Small intestine (tissue), 7 donors: Measurements from ENCODE around the gene KLK1. TPM values are rescaled to one million over a fixed set of nuclear protein-coding genes. Genes with fewer than 3 reads are reported as not detected.

ENCODE experiments used
- DNase-seq, 2 donors: peaks; one replicate each; pipeline versions ENCODE4 v3.0.0 to v3.0.0-alpha.2; 2013
- FAIRE-seq: peaks from 2 replicates; lab custom pipeline; 2012; peaks lifted over from hg19 to GRCh38; lab: Jason Lieb, UNC
- H3K27ac ChIP-seq, 3 donors: one replicate each; pipeline ENCODE4 v1.5.1; 2013; ENCODE audit warnings: low read length in 2 of 3, mild to moderate bottlenecking in 2 of 3, control low read depth in 1 of 3, inconsistent platforms in 1 of 3, low read depth in 1 of 3, moderate library complexity in 1 of 3
- H3K27me3 ChIP-seq, 3 donors: one replicate each; pipeline ENCODE4 v1.6.1; 2013; ENCODE audit warnings: low read length in 3 of 3, inconsistent platforms in 1 of 3; ENCODE audit not compliant: control insufficient read depth in 3 of 3, insufficient read depth in 3 of 3
- H3K36me3 ChIP-seq, 3 donors: one replicate each; pipeline ENCODE4 v1.6.1; 2013; ENCODE audit warnings: low read length in 3 of 3, inconsistent platforms in 1 of 3, low read depth in 1 of 3, mild to moderate bottlenecking in 1 of 3, moderate library complexity in 1 of 3; ENCODE audit not compliant: control insufficient read depth in 3 of 3, insufficient read depth in 2 of 3
- H3K4me1 ChIP-seq, 3 donors: one replicate each; pipeline ENCODE4 v1.6.1; 2013; ENCODE audit warnings: low read length in 2 of 3, inconsistent platforms in 1 of 3, low read depth in 1 of 3, mild to moderate bottlenecking in 1 of 3, moderate library complexity in 1 of 3; ENCODE audit not compliant: control insufficient read depth in 3 of 3, insufficient read depth in 2 of 3
- H3K4me3 ChIP-seq, 3 donors: one replicate each; pipeline ENCODE4 v1.5.1; 2013; ENCODE audit warnings: low read length in 3 of 3, control low read depth in 1 of 3, inconsistent platforms in 1 of 3, low read depth in 1 of 3, mild to moderate bottlenecking in 1 of 3, moderate library complexity in 1 of 3
- H3K9me3 ChIP-seq, 2 donors: one replicate each; pipeline ENCODE4 v1.6.1; 2013; ENCODE audit warnings: low read depth in 1 of 2, low read length in 1 of 2; ENCODE audit not compliant: control insufficient read depth in 2 of 2, insufficient read depth in 1 of 2
- WGBS, 3 donors: extraction: QIAGEN DNeasy Blood & Tissue Kit; methylation state at CpG; one replicate each; pipeline ENCODE4 v1.1.7; 2013; 5-methylcytosine and 5-hydroxymethylcytosine counted together
- polyA plus RNA-seq, 4 donors: library from polyadenylated mRNA; stranded (reverse) in 3 of 4; unstranded in 1 of 4; fragments of 200-250 nt in 3 of 4; fragments of 120-200 nt in 1 of 4; gene quantifications; one replicate each; pipeline versions ENCODE4 v1.2.1 to v1.2.3, GENCODE V29; 2013
- donor health status: healthy with polysubstance abuse.
- donor health status: control.
- donor health status: control.
- donor health status: Bipolar disorder and iron deficiency.
- donor health status: healthy.

KLK1 gene
- polyA plus RNA-seq, 4 donors: 12.5 to 48.9 (median 29.8) TPM

GRCh38 chr19:50803633-50804419 is 19.8 kb downstream of the KLK1 start:
- Histone ChIP-seq H3K27ac (peak overlapping the region; percentile 38 to 99 (median 95)), H3K4me3 (peak overlapping the region; percentile 71 to 97 (median 86)), H3K27me3 (no peaks in the 10 kb centered on the region), H3K4me1 (peaks cover 0 to 12% (median 2%) of the 10 kb centered on the region in 3 donors), H3K9me3 (no peaks in the 10 kb centered on the region), H3K36me3 (peaks cover 0 to 26% (median 4%) of the 10 kb centered on the region in 3 donors)
- no peak for FAIRE-seq
- 0% methylated on average over 40 of the region's 40 CpGs for WGBS, 3 donors
- peak in 1 of 2 donors; percentile 57 for DNase-seq

- Histone ChIP-seq H3K4me1 (peaks cover 0 to 12% (median 2%) of the 10 kb centered on the region in 3 donors), H3K4me3 (no peak overlapping the region), H3K27me3 (no peaks in the 10 kb centered on the region), H3K27ac (no peak overlapping the region), H3K36me3 (peaks cover 7 to 53% (median 11%) of the 10 kb centered on the region in 3 donors), H3K9me3 (no peaks in the 10 kb centered on the region)
- 57 to 70% (median 64%) methylated on average over 8 of the region's 8 CpGs for WGBS, 3 donors
- FAIRE-seq: no peak
- DNase-seq: no peak
Observed at GRCh38 chr19:50801107-50801506, 22.5 kb downstream of the KLK1 start.

- DNase-seq (no peak), FAIRE-seq (no peak)
- no peak overlapping the region for H3K27ac ChIP-seq
- peaks cover 0 to 14% (median 2%) of the 10 kb centered on the region in 3 donors for H3K4me1 ChIP-seq
- no peaks in the 10 kb centered on the region for H3K27me3 ChIP-seq
- peaks cover 7 to 60% (median 11%) of the 10 kb centered on the region in 3 donors for H3K36me3 ChIP-seq
- WGBS, 3 donors: 62 to 76% (median 68%) methylated on average over 3 of the region's 3 CpGs
- H3K4me3 ChIP-seq: no peak overlapping the region
- no peaks in the 10 kb centered on the region for H3K9me3 ChIP-seq
Observed at GRCh38 chr19:50799547-50799851, 24.1 kb downstream of the KLK1 start.

GRCh38 chr19:50798659-50799546 is 24.7 kb downstream of the KLK1 start:
- Histone ChIP-seq H3K36me3 (peaks cover 7 to 60% (median 11%) of the 10 kb centered on the region in 3 donors), H3K27ac (no peak overlapping the region), H3K4me1 (peaks cover 0 to 20% (median 2%) of the 10 kb centered on the region in 3 donors), H3K27me3 (no peaks in the 10 kb centered on the region), H3K4me3 (no peak overlapping the region), H3K9me3 (no peaks in the 10 kb centered on the region)
- FAIRE-seq: no peak
- no peak for DNase-seq
- WGBS, 3 donors: 75 to 86% (median 79%) methylated on average over 19 to 21 of the region's 21 CpGs

GRCh38 chr19:50797781-50798658 is 25.6 kb downstream of the KLK1 start:
- Histone ChIP-seq H3K36me3 (peaks cover 7 to 60% (median 11%) of the 10 kb centered on the region in 3 donors), H3K4me1 (peaks cover 0 to 21% (median 0%) of the 10 kb centered on the region in 3 donors), H3K9me3 (no peaks in the 10 kb centered on the region), H3K27ac (no peak overlapping the region), H3K4me3 (no peak overlapping the region), H3K27me3 (no peaks in the 10 kb centered on the region)
- DNase-seq: no peak
- FAIRE-seq: no peak
- WGBS, 3 donors: 77 to 85% (median 84%) methylated on average over 18 of the region's 18 CpGs

- Histone ChIP-seq H3K4me1 (peaks cover 0 to 16% (median 0%) of the 10 kb centered on the region in 3 donors), H3K36me3 (peaks cover 7 to 59% (median 11%) of the 10 kb centered on the region in 3 donors), H3K27ac (no peak overlapping the region), H3K27me3 (no peaks in the 10 kb centered on the region), H3K9me3 (no peaks in the 10 kb centered on the region), H3K4me3 (no peak overlapping the region)
- no peak for DNase-seq
- no peak for FAIRE-seq
- WGBS, 3 donors: 79 to 89% (median 85%) methylated on average over 7 of the region's 7 CpGs
Observed at GRCh38 chr19:50797429-50797780, 26.2 kb downstream of the KLK1 start.

- FAIRE-seq (no peak), DNase-seq (no peak)
- peaks cover 7 to 54% (median 11%) of the 10 kb centered on the region in 3 donors for H3K36me3 ChIP-seq
- no peaks in the 10 kb centered on the region for H3K9me3 ChIP-seq
- no peak overlapping the region for H3K27ac ChIP-seq
- 76 to 83% (median 77%) methylated on average over 8 of the region's 8 CpGs for WGBS, 3 donors
- peaks cover 0 to 12% (median 0%) of the 10 kb centered on the region in 3 donors for H3K4me1 ChIP-seq
- H3K27me3 ChIP-seq: no peaks in the 10 kb centered on the region
- no peak overlapping the region for H3K4me3 ChIP-seq
Observed at GRCh38 chr19:50796634-50797428, 26.8 kb downstream of the KLK1 start.
